Esophagus squamous epithelium (tissue), 4 donors: Measurements from ENCODE around the gene SLC25A19.

ENCODE experiments used
- POLR2A ChIP-seq, 4 donors: fragments of 450-650 bp; IDR thresholded peaks; one replicate each; pipeline ENCODE4 v1.6.1; 2017; ENCODE audit warnings: antibody characterized with exemption in 4 of 4, mild to moderate bottlenecking in 4 of 4, moderate library complexity in 3 of 4
- TF ChIP-seq, protein P1 (sequence below), 6 experiments: fragments of 450-650 bp in 4 of 6; fragments of 200-600 bp in 2 of 6; sonication (generic) in 2 of 6; IDR thresholded peaks; one replicate each; pipeline ENCODE4 v1.5.1; 2016 to 2019; ENCODE audit warnings: antibody characterized with exemption in 6 of 6, mild to moderate bottlenecking in 4 of 6, moderate library complexity in 4 of 6

DNA sequence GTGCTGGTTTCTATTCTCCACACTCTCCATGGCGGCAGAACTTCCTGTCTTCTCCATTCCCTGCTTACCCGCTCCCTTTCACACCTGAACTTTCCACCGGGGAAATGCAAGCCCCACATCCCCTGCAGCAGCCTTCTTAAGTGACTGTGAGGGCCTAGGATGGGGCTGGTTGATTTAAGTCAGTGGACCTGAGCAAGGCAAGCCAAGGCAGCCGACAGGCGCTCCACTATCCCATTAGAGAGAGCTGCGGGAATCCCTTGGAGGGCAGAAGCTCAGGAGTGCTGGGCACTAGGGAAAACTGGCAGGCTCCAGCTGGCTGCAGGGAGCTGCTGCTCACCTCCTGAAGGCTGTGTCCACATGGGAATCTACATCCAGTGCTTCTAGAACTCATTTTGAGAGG is 36.1 kb upstream of the SLC25A19 start:
- TF ChIP-seq, protein P1, sequence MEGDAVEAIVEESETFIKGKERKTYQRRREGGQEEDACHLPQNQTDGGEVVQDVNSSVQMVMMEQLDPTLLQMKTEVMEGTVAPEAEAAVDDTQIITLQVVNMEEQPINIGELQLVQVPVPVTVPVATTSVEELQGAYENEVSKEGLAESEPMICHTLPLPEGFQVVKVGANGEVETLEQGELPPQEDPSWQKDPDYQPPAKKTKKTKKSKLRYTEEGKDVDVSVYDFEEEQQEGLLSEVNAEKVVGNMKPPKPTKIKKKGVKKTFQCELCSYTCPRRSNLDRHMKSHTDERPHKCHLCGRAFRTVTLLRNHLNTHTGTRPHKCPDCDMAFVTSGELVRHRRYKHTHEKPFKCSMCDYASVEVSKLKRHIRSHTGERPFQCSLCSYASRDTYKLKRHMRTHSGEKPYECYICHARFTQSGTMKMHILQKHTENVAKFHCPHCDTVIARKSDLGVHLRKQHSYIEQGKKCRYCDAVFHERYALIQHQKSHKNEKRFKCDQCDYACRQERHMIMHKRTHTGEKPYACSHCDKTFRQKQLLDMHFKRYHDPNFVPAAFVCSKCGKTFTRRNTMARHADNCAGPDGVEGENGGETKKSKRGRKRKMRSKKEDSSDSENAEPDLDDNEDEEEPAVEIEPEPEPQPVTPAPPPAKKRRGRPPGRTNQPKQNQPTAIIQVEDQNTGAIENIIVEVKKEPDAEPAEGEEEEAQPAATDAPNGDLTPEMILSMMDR (IDR thresholded peaks at IDR 0.05) = no peak
- TF ChIP-seq POLR2A (IDR thresholded peaks at IDR 0.05) = no peak
